ENCODE results near the gene ZFAND6.

GRCh38 chr15:80185152-80185551, 125.7 kb downstream of the ZFAND6 start:
- TF ChIP-seq EZH2 (IDR thresholded peaks at IDR 0.05), result no peak
- TF ChIP-seq POLR2AphosphoS5 (IDR thresholded peaks at IDR 0.05; ENCODE audit: borderline replicate concordance, low read depth, low read length), result no peak
- TF ChIP-seq FOXP2 (optimal IDR thresholded peaks at IDR 0.05; ENCODE audit: control extremely low read depth, extremely low read length, insufficient read depth), result no peak

Data from SK-N-MC (cell line).